Endothelial cell of umbilical vein (primary cell): ENCODE measurements around the gene SAMD4B. TPM values are rescaled to one million over a fixed set of nuclear protein-coding genes. Genes with fewer than 3 reads are reported as not detected.

Experiments
- BruUV-seq: library from RNA; stranded (reverse); fragments of 400-500 nt; replicated peaks from 2 replicates; lab custom pipeline; 2021; lab: Mats Ljungman, UMichigan
- CTCF ChIA-PET: fragments of 300-600, 350-600 bp; sonication (Branson Sonifier 250); formaldehyde crosslinking; loops from one replicate; lab custom pipeline; 2021; ENCODE audit warnings: antibody characterized with exemption, inconsistent platforms; lab: Charles Lee
- POLR2A ChIA-PET: fragments of 300-600, 350-600 bp; sonication (Branson Sonifier 250); formaldehyde crosslinking; loops from one replicate; lab custom pipeline; 2021; ENCODE audit warnings: antibody characterized with exemption, inconsistent platforms; lab: Charles Lee
- DNase-seq: peaks from one replicate; pipeline ENCODE4 v3.0.0-alpha.2; 2011; ENCODE audit warnings: low read depth, low spot score
- FAIRE-seq: peaks from 2 replicates; lab custom pipeline; 2011; peaks lifted over from hg19 to GRCh38; lab: Jason Lieb, UNC
- H2AFZ ChIP-seq: 2 replicates; pipeline ENCODE4 v1.6.0; 2012; ENCODE audit warnings: low read depth, low read length, control low read depth, inconsistent platforms
- H3K27ac ChIP-seq: 2 replicates; pipeline ENCODE4 v1.5.1; 2011; ENCODE audit warnings: low read depth, mild to moderate bottlenecking, control low read depth, low read length, moderate library complexity; ENCODE audit not compliant: insufficient read depth
- H3K27me3 ChIP-seq, 2 experiments: 2 replicates each; pipeline versions ENCODE4 v1.6.0 to v1.6.1; 2011; ENCODE audit warnings: low read length in 2 of 2, mixed read lengths in 1 of 2; ENCODE audit not compliant: control insufficient read depth in 2 of 2, insufficient read depth in 2 of 2
- H3K36me3 ChIP-seq, 2 experiments: 2 replicates in 1 of 2; 3 replicates in 1 of 2; pipeline ENCODE4 v1.5.1; 2011; ENCODE audit warnings: low read length in 2 of 2, mild to moderate bottlenecking in 1 of 2, moderate library complexity in 1 of 2; ENCODE audit not compliant: control insufficient read depth in 2 of 2, insufficient read depth in 2 of 2; ENCODE audit errors: extremely low read depth in 1 of 2
- H3K4me1 ChIP-seq: 3 replicates; pipeline ENCODE4 v1.5.1; 2011; ENCODE audit warnings: mild to moderate bottlenecking, low read length; ENCODE audit not compliant: control insufficient read depth, insufficient read depth; ENCODE audit errors: extremely low read depth
- H3K4me2 ChIP-seq: 2 replicates; pipeline ENCODE4 v1.6.1; 2011; ENCODE audit warnings: low read length, control low read depth, mixed read lengths; ENCODE audit not compliant: insufficient read depth
- H3K4me3 ChIP-seq, 3 experiments: fragments of 200-600 bp in 1 of 3; sonication (generic), shearing (Covaris generic) in 1 of 3; replicated peaks in 1 of 3; 2 replicates each; pipeline ENCODE4 v1.5.1; 2011 to 2016; ENCODE audit warnings: control low read depth in 3 of 3, low read length in 3 of 3, mild to moderate bottlenecking in 2 of 3, inconsistent platforms in 1 of 3, low read depth in 1 of 3, moderate library complexity in 1 of 3; ENCODE audit not compliant: insufficient read depth in 1 of 3
- H3K79me2 ChIP-seq: 2 replicates; pipeline ENCODE4 v1.6.0; 2012; ENCODE audit warnings: low read length, inconsistent platforms; ENCODE audit not compliant: control insufficient read depth, insufficient read depth
- H3K9ac ChIP-seq: replicated peaks from 2 replicates; pipeline ENCODE3; 2011; ENCODE audit warnings: low read length, control low read depth; ENCODE audit not compliant: insufficient read depth; ENCODE audit errors: extremely low read depth
- H3K9me1 ChIP-seq: replicated peaks from 3 replicates; pipeline ENCODE4 v1.6.0; 2011; ENCODE audit warnings: mild to moderate bottlenecking, low read length; ENCODE audit not compliant: control insufficient read depth, insufficient read depth; ENCODE audit errors: extremely low read depth
- H3K9me3 ChIP-seq: replicated peaks from 2 replicates; pipeline ENCODE4 v1.5.1; 2012; ENCODE audit warnings: low read length, inconsistent platforms; ENCODE audit not compliant: control insufficient read depth, insufficient read depth
- H4K20me1 ChIP-seq: replicated peaks from 2 replicates; pipeline ENCODE3; 2011; ENCODE audit warnings: mild to moderate bottlenecking, low read length; ENCODE audit not compliant: control insufficient read depth, insufficient read depth; ENCODE audit errors: extremely low read depth
- CTCF ChIP-seq, 2 donors: IDR thresholded peaks; 1 replicate in 1 of 2; 2 replicates in 1 of 2; pipeline ENCODE4 v1.5.1; 2011; ENCODE audit warnings: low read length in 2 of 2, mild to moderate bottlenecking in 2 of 2, moderate library complexity in 2 of 2, control low read depth in 1 of 2, inconsistent platforms in 1 of 2, low read depth in 1 of 2; ENCODE audit not compliant: insufficient read depth in 1 of 2; ENCODE audit errors: extremely low read depth in 1 of 2
- EZH2 ChIP-seq: IDR thresholded peaks from 2 replicates; pipeline ENCODE4 v1.6.1; 2012; ENCODE audit warnings: borderline replicate concordance, low read depth, mild to moderate bottlenecking, moderate library complexity, low read length, inconsistent platforms; ENCODE audit not compliant: severe bottlenecking
- FOS ChIP-seq: IDR thresholded peaks from 2 replicates; pipeline ENCODE4 v1.6.1; 2011; ENCODE audit warnings: mild to moderate bottlenecking, low read length, moderate library complexity, borderline replicate concordance; ENCODE audit not compliant: insufficient read depth
- GATA2 ChIP-seq: IDR thresholded peaks from 2 replicates; pipeline ENCODE4 v1.7.0; 2011; ENCODE audit warnings: low read depth, mild to moderate bottlenecking, moderate library complexity, mixed read lengths, low read length; ENCODE audit not compliant: insufficient read length, insufficient read depth
- JUN ChIP-seq: IDR thresholded peaks from 2 replicates; pipeline ENCODE4 v1.6.1; 2011; ENCODE audit warnings: borderline replicate concordance, low read depth; ENCODE audit not compliant: insufficient read length, insufficient read depth
- MAX ChIP-seq: IDR thresholded peaks from 2 replicates; pipeline ENCODE4 v1.6.1; 2011; ENCODE audit not compliant: insufficient read depth, insufficient read length
- MYC ChIP-seq: IDR thresholded peaks from one replicate; pipeline ENCODE4 v1.6.1; 2011; ENCODE audit warnings: mild to moderate bottlenecking, low read depth, low read length
- POLR2A ChIP-seq: IDR thresholded peaks from 2 replicates; pipeline ENCODE4 v1.6.1; 2012; ENCODE audit warnings: low read depth, mild to moderate bottlenecking, control low read depth, low read length
- POLR2AphosphoS5 ChIP-seq: IDR thresholded peaks from 2 replicates; pipeline ENCODE4 v1.6.1; 2012; ENCODE audit warnings: low read depth, mild to moderate bottlenecking, control low read depth, low read length, moderate library complexity; ENCODE audit not compliant: insufficient read depth
- dilution Hi-C: fragments of 300-500 bp; cut with MboI; formaldehyde crosslinking; loops from one replicate; pipeline ENCODE4 v1.15.0; 2019; ENCODE audit warnings: low sequenced_read_pairs; ENCODE audit not compliant: extremely low pct_ligation_motif_present
- intact Hi-C: fragments of 100-400 bp; cut with micrococcal nuclease; formaldehyde crosslinking; loops from one replicate; pipeline ENCODE4 v1.10.0; 2022
- polyA plus RNA-seq, 4 experiments: library from polyadenylated mRNA; depleted of rRNA in 3 of 4; stranded (reverse) in 3 of 4; unstranded in 1 of 4; fragments of >200 nt; gene quantifications; 2 replicates each; pipeline versions ENCODE4 v1.2.1 to v1.2.3, GENCODE V29; 2011 to 2012; ENCODE audit warnings: missing spikeins in 1 of 4
- total RNA-seq: library from RNA; stranded (reverse); gene quantifications from 2 replicates; pipeline ENCODE4 v1.2.3, GENCODE V29; 2021

SAMD4B gene
- total and polyA plus RNA-seq, 2 donors (not counting 3 experiments of a cell fraction or from before 2014, with no cell fraction given), result 82.1 to 84.2 TPM

- Histone ChIP-seq H2AFZ (no peak overlapping the region), H3K36me3 (no peaks in the 10 kb centered on the region), H3K9me1 (no peaks in the 10 kb centered on the region), H4K20me1 (no peaks in the 10 kb centered on the region), H3K4me3 (no peak overlapping the region), H3K79me2 (no peaks in the 10 kb centered on the region), H3K9ac (no peak overlapping the region), H3K27me3 (peaks cover 34 to 50% of the 10 kb centered on the region in 2 experiments), H3K9me3 (no peaks in the 10 kb centered on the region), H3K4me2 (no peak overlapping the region), H3K27ac (no peak overlapping the region), H3K4me1 (no peaks in the 10 kb centered on the region)
- CTCF ChIA-PET, result no interaction called here
- TF ChIP-seq JUN, result no peak
- no peak for TF ChIP-seq POLR2A
- no peak for TF ChIP-seq MYC
- no peak for TF ChIP-seq POLR2AphosphoS5
- TF ChIP-seq GATA2, result no peak
- TF ChIP-seq MAX, result no peak
- no peak for TF ChIP-seq EZH2
- TF ChIP-seq FOS, result no peak
- TF ChIP-seq CTCF (IDR thresholded peaks at IDR 0.05; ENCODE audit: extremely low read depth in 1 of 2, insufficient read depth in 1 of 2, low read depth in 1 of 2, low read length in 2 of 2), result no peak
- DNase-seq (no peak), FAIRE-seq (no peak)
- no TSS peak for BruUV-seq
- intact Hi-C loops (no loop called here), dilution Hi-C loops (no loop called here)
- POLR2A ChIA-PET, result no interaction called here
These were observed 35.0 kb upstream of the SAMD4B start for GRCh38 chr19:39307046-39307821.
